Adrenal gland (tissue), 12 donors: ENCODE results near the gene DDX25. TPM values are rescaled to one million over a fixed set of nuclear protein-coding genes. Genes with fewer than 3 reads are reported as not detected.

Source experiments
- DNase-seq, 7 donors: peaks; one replicate each; pipeline ENCODE4 v3.0.0-alpha.2; 2019 to 2020
- H3K27ac ChIP-seq, 5 donors: fragments of 200-600 bp; sonication (generic) in 4 of 5; 1 replicate in 3 of 5; 2 replicates in 2 of 5; pipeline versions ENCODE4 v1.5.1 to v1.8.0; 2016 to 2020; ENCODE audit warnings: mild to moderate bottlenecking in 1 of 5
- H3K27me3 ChIP-seq: fragments of 200-600 bp; 2 replicates; pipeline ENCODE4 v1.8.0; 2021
- H3K36me3 ChIP-seq, 2 donors: fragments of 200-600 bp; replicated peaks in 1 of 2; 1 replicate in 1 of 2; 2 replicates in 1 of 2; pipeline versions ENCODE4 v1.5.1 to v1.8.0; 2018 to 2022
- H3K4me1 ChIP-seq, 2 donors: fragments of 200-600 bp; replicated peaks in 1 of 2; 1 replicate in 1 of 2; 2 replicates in 1 of 2; pipeline versions ENCODE4 v1.5.1 to v1.8.0; 2018 to 2021
- H3K4me3 ChIP-seq, 4 donors: fragments of 200-600 bp; sonication (generic) in 3 of 4; one replicate each; pipeline ENCODE4 v1.5.1; 2016 to 2018
- H3K9me3 ChIP-seq, 3 donors: fragments of 200-600 bp; sonication (generic) in 1 of 3; replicated peaks in 1 of 3; 1 replicate in 2 of 3; 2 replicates in 1 of 3; pipeline versions ENCODE4 v1.5.1 to v1.8.0; 2016 to 2021
- POLR2A ChIP-seq, 2 donors: fragments of 450-650 bp; IDR thresholded peaks; one replicate each; pipeline ENCODE4 v1.6.1; 2017; ENCODE audit warnings: antibody characterized with exemption in 2 of 2, mild to moderate bottlenecking in 2 of 2, moderate library complexity in 1 of 2
- WGBS, 4 donors: extraction: QIAGEN DNeasy Blood & Tissue Kit in 2 of 4; methylation state at CpG; one replicate each; pipeline versions ENCODE4 v1.1.5 to v1.1.7; 2013 to 2017; 5-methylcytosine and 5-hydroxymethylcytosine counted together
- intact Hi-C, 2 donors: fragments of 100-400 bp; cut with DNase I; formaldehyde crosslinking; loops; one replicate each; pipeline versions ENCODE4 v1.14.1 to v1.15.0; 2022 to 2023
- polyA plus RNA-seq, 3 donors: library from polyadenylated mRNA; stranded (reverse); fragments of 200-250 nt in 2 of 3; fragments of 350-450 nt in 1 of 3; fragmentation: Illumina TruSeq in 1 of 3; extraction: RNeasy Lipid Tissue Mini Kit (QIAGEN cat#74804) in 1 of 3; gene quantifications; one replicate each; pipeline ENCODE4 v1.2.3, GENCODE V29; 2013 to 2014
- total RNA-seq, 9 donors: library from RNA; depleted of rRNA in 4 of 9; stranded (reverse); fragments of >200 nt in 4 of 9; fragments of 120-200 nt in 1 of 9; fragmentation: NEBNext Ultra II Directional in 1 of 9; extraction: Animal tissue kit (Norgen Biotek cat#: 25700) in 1 of 9; gene quantifications; one replicate each; pipeline versions ENCODE4 v1.1.0 to v1.2.4, GENCODE V29; 2013 to 2023
- TF ChIP-seq, protein P1 (sequence below), 6 experiments: fragments of 450-650 bp in 4 of 6; fragments of 200-600 bp in 2 of 6; sonication (generic) in 1 of 6; IDR thresholded peaks; 1 replicate in 5 of 6; 2 replicates in 1 of 6; pipeline versions ENCODE4 v1.5.1 to v1.8.0; 2016 to 2021; ENCODE audit warnings: antibody characterized with exemption in 6 of 6, mild to moderate bottlenecking in 2 of 6, moderate library complexity in 1 of 6
- donor health status: healthy with polysubstance abuse.
- donor health status: Bipolar disorder and iron deficiency.
- donor health status: DM: yes; HTN: yes; CAD: no.
- donor health status: DM: no; HTN: no; CAD: no.
- donor health status: DM: no; HTN: no; CAD: no.
- donor health status: DM: yes; HTN: yes; CAD: no.

The DDX25 gene
- total and polyA plus RNA-seq, 12 donors: 0.18 to 7.4 (median 0.98) TPM; not detected in 3

DNA sequence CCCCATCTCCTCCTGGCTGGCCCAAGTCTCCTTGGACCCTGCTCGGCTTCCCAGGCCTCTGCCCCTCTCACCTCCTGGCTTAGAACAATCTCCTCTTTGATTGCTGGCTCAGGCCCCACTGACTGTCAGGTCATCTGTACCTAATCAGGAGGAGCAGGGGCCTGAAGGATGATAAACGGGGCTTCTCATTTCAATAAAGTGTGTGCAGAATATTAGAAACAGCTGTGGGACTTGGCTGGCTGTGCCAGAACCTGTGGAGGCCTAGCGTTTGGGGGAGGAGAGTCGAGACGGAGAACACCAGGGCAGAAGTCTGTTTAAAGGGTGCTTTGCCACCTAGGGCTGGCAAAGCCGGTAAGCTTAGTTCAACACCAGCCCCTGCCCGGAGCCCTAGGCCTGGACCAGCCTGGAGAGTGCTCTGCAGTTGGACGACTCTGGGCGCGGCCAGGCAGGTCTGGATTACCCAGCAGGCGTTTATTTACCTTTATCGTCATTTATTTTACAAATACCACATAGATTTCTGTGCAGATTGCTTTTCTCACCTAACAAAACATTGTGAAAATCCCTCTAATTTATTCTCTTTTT lies 31.4 kb downstream of the DDX25 start:
- no peaks in the 10 kb centered on the region for H3K9me3 ChIP-seq
- TF ChIP-seq, protein P1, sequence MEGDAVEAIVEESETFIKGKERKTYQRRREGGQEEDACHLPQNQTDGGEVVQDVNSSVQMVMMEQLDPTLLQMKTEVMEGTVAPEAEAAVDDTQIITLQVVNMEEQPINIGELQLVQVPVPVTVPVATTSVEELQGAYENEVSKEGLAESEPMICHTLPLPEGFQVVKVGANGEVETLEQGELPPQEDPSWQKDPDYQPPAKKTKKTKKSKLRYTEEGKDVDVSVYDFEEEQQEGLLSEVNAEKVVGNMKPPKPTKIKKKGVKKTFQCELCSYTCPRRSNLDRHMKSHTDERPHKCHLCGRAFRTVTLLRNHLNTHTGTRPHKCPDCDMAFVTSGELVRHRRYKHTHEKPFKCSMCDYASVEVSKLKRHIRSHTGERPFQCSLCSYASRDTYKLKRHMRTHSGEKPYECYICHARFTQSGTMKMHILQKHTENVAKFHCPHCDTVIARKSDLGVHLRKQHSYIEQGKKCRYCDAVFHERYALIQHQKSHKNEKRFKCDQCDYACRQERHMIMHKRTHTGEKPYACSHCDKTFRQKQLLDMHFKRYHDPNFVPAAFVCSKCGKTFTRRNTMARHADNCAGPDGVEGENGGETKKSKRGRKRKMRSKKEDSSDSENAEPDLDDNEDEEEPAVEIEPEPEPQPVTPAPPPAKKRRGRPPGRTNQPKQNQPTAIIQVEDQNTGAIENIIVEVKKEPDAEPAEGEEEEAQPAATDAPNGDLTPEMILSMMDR (IDR thresholded peaks at IDR 0.05): no peak
- TF ChIP-seq POLR2A (IDR thresholded peaks at IDR 0.05): no peak
- intact Hi-C loops: no loop called here
- no peak overlapping the region for H3K27ac ChIP-seq
- no peaks in the 10 kb centered on the region for H3K36me3 ChIP-seq
- H3K27me3 ChIP-seq: no peaks in the 10 kb centered on the region
- DNase-seq: peak in 1 of 7 donors; percentile 35
- 70 to 81% (median 74%) methylated on average over 12 of the region's 12 CpGs for WGBS, 4 donors
- no peaks in the 10 kb centered on the region for H3K4me1 ChIP-seq
- H3K4me3 ChIP-seq: no peak overlapping the region

DNA sequence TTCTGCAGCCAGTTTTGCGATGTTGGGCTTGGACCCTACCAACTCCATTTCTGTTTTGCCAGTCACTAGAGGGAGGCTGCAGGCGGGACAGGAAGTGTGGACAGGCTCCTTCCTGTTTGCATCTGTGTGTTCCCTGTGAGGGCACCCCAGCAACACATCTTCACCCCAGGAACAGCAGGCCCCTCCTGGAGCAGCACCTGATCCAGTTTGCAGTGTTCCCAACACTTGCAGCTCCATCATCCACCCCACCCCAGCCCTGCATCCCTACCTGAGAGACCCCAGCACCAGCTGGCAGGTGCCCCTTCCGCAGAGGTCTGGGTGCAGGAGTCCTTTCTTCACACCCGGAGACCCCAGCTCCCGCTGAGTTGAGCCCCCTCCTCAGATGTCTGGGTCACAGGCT lies 34.1 kb downstream of the DDX25 start:
- Histone ChIP-seq H3K27me3 (no peaks in the 10 kb centered on the region), H3K4me1 (no peaks in the 10 kb centered on the region), H3K36me3 (no peaks in the 10 kb centered on the region), H3K4me3 (no peak overlapping the region), H3K9me3 (no peaks in the 10 kb centered on the region), H3K27ac (no peak overlapping the region)
- intact Hi-C loops: no loop called here
- no peak for TF ChIP-seq POLR2A (IDR thresholded peaks at IDR 0.05)
- TF ChIP-seq, protein P1 (IDR thresholded peaks at IDR 0.05): no peak
- DNase-seq: peak in 1 of 7 donors; percentile 38
- 84 to 90% (median 87%) methylated on average over 5 of the region's 5 CpGs for WGBS, 4 donors

DNA sequence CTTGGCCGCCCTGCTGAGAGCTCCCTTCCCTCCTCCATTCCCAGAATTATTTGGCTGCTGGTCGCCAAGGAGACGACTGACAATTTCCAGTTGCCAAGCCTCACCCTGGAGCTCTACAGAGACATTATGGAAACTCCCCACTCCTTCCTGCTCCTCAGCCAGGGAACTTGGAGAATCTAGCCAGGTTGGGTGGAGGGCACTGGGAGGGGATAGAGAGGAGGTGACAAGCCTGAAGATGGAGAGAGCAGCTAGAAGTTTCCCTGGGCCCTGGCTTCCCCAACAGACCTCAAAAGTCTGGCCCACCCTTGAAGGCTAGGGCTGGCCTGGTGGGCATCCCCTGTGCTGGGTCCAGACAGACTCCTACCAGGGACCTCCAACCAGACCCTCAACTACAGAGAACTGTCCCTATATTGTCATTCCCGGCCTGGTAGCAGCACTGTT lies 34.8 kb downstream of the DDX25 start:
- intact Hi-C loops: no loop called here
- 55 to 69% (median 58%) methylated on average over 4 of the region's 4 CpGs for WGBS, 4 donors
- Histone ChIP-seq H3K36me3 (no peaks in the 10 kb centered on the region), H3K9me3 (no peaks in the 10 kb centered on the region), H3K27me3 (no peaks in the 10 kb centered on the region), H3K4me3 (no peak overlapping the region), H3K27ac (peak overlapping the region in 1 of 5 donors; percentile 34), H3K4me1 (no peaks in the 10 kb centered on the region)
- peak in 1 of 7 donors; percentile 46 for DNase-seq
- no peak for TF ChIP-seq POLR2A (IDR thresholded peaks at IDR 0.05)
- TF ChIP-seq, protein P1 (IDR thresholded peaks at IDR 0.05): no peak

DNA sequence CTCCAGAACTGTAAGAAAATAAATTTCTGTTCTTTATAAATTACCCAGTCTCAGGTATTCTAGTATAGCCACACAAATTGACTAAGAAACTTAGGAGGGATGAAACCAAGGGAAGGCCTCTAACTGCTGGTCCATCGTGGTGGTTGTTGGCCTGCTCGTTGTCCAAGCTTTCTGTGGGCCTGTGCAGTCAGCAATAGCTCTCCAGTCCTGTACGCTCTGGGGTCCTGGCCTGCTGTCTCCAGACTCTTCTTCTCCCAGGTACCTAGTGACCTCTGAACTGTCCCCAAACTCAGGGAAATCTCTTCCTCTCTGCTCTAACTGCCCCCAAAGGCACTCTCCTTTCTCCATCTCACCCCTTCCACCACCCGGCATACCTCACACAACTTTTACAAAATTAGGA lies 35.8 kb downstream of the DDX25 start:
- DNase-seq: peak in 1 of 7 donors; percentile 17
- no peaks in the 10 kb centered on the region for H3K4me1 ChIP-seq
- 90 to 100% (median 96%) methylated on average over 4 of the region's 4 CpGs for WGBS, 4 donors
- intact Hi-C loops: loop anchor here (5.0 to 10.0 kb wide), 2 partner anchors 245 to 252 kb away; no protein-coding TSS in a partner anchor
- H3K9me3 ChIP-seq: no peaks in the 10 kb centered on the region
- H3K36me3 ChIP-seq: no peaks in the 10 kb centered on the region
- no peaks in the 10 kb centered on the region for H3K27me3 ChIP-seq
- no peak overlapping the region for H3K4me3 ChIP-seq
- H3K27ac ChIP-seq: no peak overlapping the region
- no peak for TF ChIP-seq POLR2A (IDR thresholded peaks at IDR 0.05)
- TF ChIP-seq, protein P1 (IDR thresholded peaks at IDR 0.05): no peak
